Osteocyte (in vitro differentiated cells): ENCODE measurements around the gene PCED1B. TPM values are rescaled to one million over a fixed set of nuclear protein-coding genes. Genes with fewer than 3 reads are reported as not detected.

Experiments
- DNase-seq: peaks from one replicate; pipeline ENCODE4 v3.0.0; 2021; ENCODE audit warnings: mixed read lengths; ENCODE audit not compliant: unreplicated experiment; ENCODE audit errors: extremely low spot score
- H3K27ac Mint-ChIP-seq: one replicate; pipeline ENCODE4 v1.8.0; 2021; ENCODE audit warnings: mild to moderate bottlenecking, mixed read lengths; ENCODE audit not compliant: unreplicated experiment
- H3K27me3 Mint-ChIP-seq: one replicate; pipeline ENCODE4 v1.8.0; 2021; ENCODE audit warnings: mixed read lengths; ENCODE audit not compliant: unreplicated experiment
- H3K36me3 Mint-ChIP-seq: one replicate; pipeline ENCODE4 v1.8.0; 2021; ENCODE audit warnings: mixed read lengths; ENCODE audit not compliant: unreplicated experiment
- H3K4me1 Mint-ChIP-seq: one replicate; pipeline ENCODE4 v1.8.0; 2021; ENCODE audit warnings: mixed read lengths; ENCODE audit not compliant: unreplicated experiment
- H3K4me3 Mint-ChIP-seq: one replicate; pipeline ENCODE4 v1.8.0; 2021; ENCODE audit warnings: mild to moderate bottlenecking, moderate library complexity, mixed read lengths; ENCODE audit not compliant: unreplicated experiment
- H3K9me3 Mint-ChIP-seq: one replicate; pipeline ENCODE4 v1.8.0; 2021; ENCODE audit warnings: mixed read lengths; ENCODE audit not compliant: unreplicated experiment
- CTCF ChIP-seq: fragments of 200-600 bp; sonication (generic); IDR thresholded peaks from 2 replicates; pipeline ENCODE4 v1.5.0; 2021; ENCODE audit warnings: antibody characterized with exemption, mild to moderate bottlenecking, moderate library complexity
- total RNA-seq: library from RNA; stranded (reverse); gene quantifications from 2 replicates; pipeline ENCODE4 v1.2.1, GENCODE V29; 2021

The PCED1B gene
- total RNA-seq, 1 donor from 2014 or later, result 1.6 TPM

GRCh38 chr12:47145188-47145587 is 65.8 kb downstream of the PCED1B start:
- Mint-ChIP-seq H3K27ac (no peak overlapping the region), H3K4me3 (no peak overlapping the region), H3K27me3 (no peaks in the 10 kb centered on the region), H3K9me3 (peaks cover 21% of the 10 kb centered on the region), H3K4me1 (no peaks in the 10 kb centered on the region), H3K36me3 (peaks cover 3% of the 10 kb centered on the region)
- TF ChIP-seq CTCF, result no peak
- DNase-seq, result no peak

GRCh38 chr12:47147739-47148138 is 68.3 kb downstream of the PCED1B start:
- no peak overlapping the region for H3K4me3 Mint-ChIP-seq
- DNase-seq, result no peak
- no peak for TF ChIP-seq CTCF
- H3K36me3 Mint-ChIP-seq, result peaks cover 3% of the 10 kb centered on the region
- peaks cover 28% of the 10 kb centered on the region for H3K9me3 Mint-ChIP-seq
- no peak overlapping the region for H3K27ac Mint-ChIP-seq
- H3K27me3 Mint-ChIP-seq, result no peaks in the 10 kb centered on the region
- no peaks in the 10 kb centered on the region for H3K4me1 Mint-ChIP-seq

DNA sequence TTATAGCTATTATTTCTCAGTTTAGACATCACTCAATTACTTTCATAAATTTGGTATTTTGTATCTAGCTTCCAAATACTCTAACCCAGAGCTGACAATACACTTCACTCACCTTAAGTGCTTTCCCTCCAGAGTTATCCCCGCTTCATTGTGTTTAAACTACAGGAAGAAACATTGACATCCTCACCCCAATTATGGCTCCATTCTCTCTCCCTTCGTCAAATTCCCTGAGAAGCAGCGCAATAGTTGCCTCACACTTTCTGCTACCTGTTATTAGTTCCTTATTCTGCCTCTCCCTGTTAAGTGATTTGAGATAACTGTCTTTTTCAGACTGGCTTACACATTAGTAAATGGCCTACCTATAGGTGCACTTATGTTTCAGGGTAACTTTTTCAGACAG is 69.7 kb downstream of the PCED1B start:
- H3K4me3 Mint-ChIP-seq, result no peak overlapping the region
- no peaks in the 10 kb centered on the region for H3K27me3 Mint-ChIP-seq
- H3K9me3 Mint-ChIP-seq, result peaks cover 20% of the 10 kb centered on the region
- DNase-seq, result no peak
- no peak for TF ChIP-seq CTCF
- H3K36me3 Mint-ChIP-seq, result peaks cover 3% of the 10 kb centered on the region
- no peaks in the 10 kb centered on the region for H3K4me1 Mint-ChIP-seq
- no peak overlapping the region for H3K27ac Mint-ChIP-seq

GRCh38 chr12:47152095-47152494 is 72.7 kb downstream of the PCED1B start:
- H3K4me1 Mint-ChIP-seq, result peaks cover 3% of the 10 kb centered on the region
- H3K9me3 Mint-ChIP-seq, result peaks cover 12% of the 10 kb centered on the region
- H3K36me3 Mint-ChIP-seq, result peaks cover 3% of the 10 kb centered on the region
- H3K27ac Mint-ChIP-seq, result no peak overlapping the region
- H3K4me3 Mint-ChIP-seq, result no peak overlapping the region
- H3K27me3 Mint-ChIP-seq, result no peaks in the 10 kb centered on the region
- no peak for DNase-seq
- no peak for TF ChIP-seq CTCF

DNA sequence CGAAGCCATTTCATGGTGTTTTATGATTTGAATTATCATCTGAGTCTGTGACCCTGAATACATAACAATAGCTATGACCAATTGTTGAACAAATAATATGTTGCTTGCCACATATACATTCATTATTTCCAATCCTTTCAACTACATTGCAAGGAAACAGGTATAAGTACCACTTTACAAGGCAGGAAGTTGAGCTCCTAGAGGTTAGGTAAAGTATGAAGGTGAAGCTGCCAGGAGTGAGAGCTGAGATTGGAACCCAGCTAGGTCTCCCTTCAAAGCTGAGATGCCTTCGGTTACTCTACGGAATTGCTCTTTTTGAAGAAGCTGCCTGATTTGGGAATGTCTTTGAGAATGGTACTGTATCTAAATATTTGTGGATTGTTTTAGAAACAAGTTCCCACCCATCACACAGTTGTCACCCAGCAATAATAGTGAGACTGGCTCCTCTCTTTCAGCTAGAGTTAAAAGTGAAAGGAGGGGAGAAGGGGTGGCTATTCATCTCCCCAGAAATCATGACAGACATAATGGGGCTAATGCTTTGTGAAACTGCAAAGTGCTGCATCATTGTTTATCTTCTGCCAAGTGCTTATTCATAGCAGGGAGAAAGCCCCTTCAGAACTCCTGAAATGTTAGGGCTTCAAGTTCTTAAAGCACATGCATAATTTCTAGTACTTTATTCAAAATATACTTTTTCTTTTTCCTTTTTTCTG is 76.2 kb downstream of the PCED1B start:
- H3K4me3 Mint-ChIP-seq, result no peak overlapping the region
- H3K27ac Mint-ChIP-seq, result no peak overlapping the region
- peaks cover 26% of the 10 kb centered on the region for H3K9me3 Mint-ChIP-seq
- no peak for DNase-seq
- no peak for TF ChIP-seq CTCF
- no peaks in the 10 kb centered on the region for H3K36me3 Mint-ChIP-seq
- H3K27me3 Mint-ChIP-seq, result no peaks in the 10 kb centered on the region
- H3K4me1 Mint-ChIP-seq, result peaks cover 3% of the 10 kb centered on the region
